HG02938 (cell line): ENCODE data around the gene SKAP1.
"Not testable (repeated sequence)": the region's sequence is repeated elsewhere in the genome, so short reads cannot be mapped to it uniquely, and the experiment has no call there.

ENCODE experiments used
- ATAC-seq: cut with Tn5 transposase; IDR thresholded peaks from one replicate; pipeline ENCODE4 v1.9.1; 2021; ENCODE audit warnings: mild to moderate bottlenecking, moderate library complexity; ENCODE audit not compliant: unreplicated experiment

SKAP1 gene

DNA sequence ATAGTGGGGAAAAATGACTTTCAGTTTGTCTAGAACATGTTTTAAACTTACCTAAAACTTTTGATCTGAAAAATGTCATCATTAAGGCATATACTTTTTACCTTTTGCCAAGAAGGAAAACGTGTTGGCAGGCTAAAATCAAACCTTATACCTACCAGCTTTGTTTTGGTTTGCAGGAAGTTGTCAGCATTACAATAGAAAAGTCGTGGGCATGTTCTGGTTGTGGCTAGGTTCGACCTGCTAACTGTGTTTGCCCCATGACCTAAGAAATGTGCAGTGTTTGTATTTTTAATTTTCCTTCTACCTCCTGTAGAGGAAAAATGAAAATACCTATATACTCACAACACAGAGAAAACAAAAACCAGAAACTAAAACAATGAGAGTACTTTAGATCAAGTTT, 13.0 kb downstream of the SKAP1 start:
- no peak for ATAC-seq

DNA sequence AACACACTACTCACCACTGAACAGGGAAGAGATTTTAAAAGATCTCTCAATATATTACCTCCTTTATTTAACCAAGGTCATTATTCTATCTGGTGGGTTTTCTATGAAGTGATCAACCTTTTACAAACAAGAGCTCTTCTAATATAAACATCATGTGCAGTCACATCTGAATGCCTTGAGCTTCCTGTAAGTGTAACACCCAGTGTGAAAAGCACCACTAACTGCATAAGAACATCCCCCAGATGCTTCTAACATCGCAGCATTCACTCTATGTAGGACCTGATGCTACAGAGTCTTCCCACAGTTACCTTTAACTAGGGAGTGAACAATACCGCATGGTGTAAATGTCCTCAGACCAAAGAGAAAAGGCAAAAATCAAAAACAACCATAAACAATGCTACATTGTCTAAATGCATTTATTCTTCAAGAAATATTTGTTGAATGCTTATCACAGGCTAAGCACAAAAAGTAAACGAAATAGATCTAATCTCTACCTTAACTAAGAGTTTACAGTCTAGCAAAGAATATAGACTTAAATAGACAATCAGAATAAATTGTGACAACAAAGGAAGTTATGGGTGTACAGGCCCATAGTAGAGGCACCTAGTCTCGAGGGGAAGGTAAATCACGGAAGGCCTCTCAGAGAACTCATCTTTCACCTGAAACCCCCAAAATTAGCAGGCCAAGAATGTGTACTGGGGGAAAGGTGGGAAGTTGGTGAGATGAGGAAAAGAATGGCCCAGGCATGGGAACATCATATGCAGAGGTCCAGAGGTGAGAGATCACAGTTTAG, 16.2 kb downstream of the SKAP1 start:
- ATAC-seq = no peak

DNA sequence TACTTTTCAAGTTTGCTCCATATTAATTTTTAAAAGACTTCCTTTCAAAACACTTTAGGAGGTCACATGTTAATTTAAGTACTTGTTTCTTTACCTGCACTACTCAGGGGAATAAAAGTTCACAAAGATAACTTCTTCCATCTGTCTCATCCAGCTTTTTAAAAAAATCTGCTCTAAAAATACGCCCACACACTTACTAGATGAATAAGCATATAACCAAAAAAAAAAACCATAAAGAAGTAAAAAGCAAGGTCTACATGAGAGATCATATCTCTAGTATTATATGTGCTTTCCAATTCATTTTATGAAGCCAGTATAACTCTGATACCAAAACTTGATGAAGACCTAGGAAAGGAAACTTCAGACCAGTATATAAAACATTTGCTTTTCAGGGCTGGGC, 17.2 kb downstream of the SKAP1 start:
- ATAC-seq = no peak

DNA sequence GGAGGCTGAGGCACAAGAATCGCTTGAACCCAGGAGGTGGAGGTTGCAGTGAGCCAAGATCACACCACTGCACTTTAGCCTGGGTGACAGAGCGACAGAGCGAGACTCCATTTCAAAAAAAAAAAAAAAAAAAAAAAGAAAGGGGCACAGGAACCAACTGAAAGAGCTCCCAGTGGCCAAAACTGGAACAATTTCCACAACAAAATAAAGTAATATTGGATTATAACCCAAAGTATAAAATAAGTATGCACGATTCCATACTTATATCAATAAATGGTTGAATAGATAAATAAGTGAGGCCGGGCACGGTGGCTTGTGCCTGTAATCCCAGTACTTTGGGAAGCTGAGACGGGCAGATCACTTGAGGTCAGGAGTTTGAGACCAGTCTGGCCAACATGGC, 19.2 kb downstream of the SKAP1 start:
- not testable (repeated sequence) for ATAC-seq

DNA sequence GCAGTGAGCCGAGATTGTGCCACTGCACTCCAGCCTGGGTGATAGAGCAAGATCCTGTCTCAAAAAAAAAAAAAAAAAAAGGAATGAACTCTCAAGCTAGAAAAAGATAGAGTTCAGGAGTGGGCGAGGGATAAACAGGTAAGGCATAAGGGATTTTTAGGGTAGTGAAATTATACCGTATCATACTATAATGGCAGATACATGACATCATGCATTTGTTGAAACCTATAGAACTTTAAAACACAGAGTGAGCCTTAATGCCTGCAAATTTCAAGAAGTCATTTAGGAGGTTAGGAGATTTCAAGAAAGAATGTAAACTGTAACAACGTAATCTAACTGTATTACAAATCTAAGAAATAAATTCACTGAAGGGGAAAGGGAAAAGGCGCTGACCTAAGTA, 20.4 kb downstream of the SKAP1 start:
- ATAC-seq = no peak

DNA sequence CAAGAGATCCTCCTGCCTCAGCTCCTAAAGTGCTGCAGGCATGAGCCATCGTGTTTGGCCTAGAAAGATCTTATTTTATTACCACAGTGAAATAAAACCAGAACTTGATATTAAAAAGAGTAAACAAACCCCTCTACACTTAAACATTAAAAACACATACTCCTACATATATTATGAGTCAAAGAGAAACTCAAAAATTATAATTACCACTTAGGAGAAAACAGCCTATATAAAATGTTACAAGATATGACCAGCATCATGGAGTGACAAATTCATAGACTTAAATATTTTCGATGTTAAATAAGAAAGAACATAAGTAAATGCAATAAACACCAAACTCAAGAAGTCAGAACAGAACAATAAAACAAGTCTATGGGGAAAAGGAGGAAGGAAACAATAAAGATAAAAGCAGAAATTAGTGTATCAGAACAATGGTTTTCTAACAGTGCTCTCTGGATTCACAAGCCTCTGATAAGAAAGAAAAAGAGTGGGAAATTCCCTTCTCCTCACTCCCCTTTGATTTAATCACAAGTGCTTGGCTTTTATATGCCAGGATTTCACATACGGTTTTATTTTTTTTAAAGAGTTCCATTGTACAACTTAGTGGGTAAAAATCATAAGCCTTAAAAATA, 23.0 kb downstream of the SKAP1 start:
- no peak for ATAC-seq

DNA sequence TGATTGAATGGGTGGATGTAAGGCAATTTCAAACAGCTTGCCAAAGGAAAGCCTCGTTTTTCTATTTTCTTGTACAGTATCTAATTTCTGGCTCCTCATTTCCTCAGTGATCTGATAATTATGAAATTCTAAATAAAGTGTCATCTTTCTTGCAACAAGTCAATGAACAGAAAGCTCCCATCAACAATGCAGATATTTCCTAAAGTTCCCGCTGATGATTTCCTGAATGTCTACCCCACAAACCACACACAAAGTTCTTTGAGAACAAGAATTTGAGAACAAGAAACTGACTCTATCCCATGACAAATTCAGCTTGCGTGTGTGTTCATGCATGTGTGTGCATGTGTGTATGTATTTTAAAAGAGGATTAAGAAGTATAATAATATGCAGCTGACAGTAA, 35.2 kb downstream of the SKAP1 start:
- no peak for ATAC-seq

DNA sequence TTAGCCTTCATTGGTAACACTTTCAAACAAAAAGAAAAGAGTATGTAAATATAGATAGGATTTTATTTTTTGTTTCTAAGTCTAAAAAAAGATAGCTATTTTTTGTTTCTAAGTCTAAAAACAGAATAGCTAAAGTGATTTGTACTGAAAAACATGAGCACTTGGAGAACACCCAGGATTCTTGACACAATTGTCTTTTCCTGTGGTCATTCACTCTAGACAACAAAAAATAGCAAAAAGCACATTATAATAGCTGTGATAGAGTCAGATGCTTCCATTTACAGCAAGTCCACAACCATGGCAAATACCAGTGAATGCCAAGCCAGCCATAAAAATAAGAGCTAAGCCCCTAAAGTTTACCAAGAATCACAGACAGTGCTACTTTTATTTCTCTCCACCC, 36.7 kb downstream of the SKAP1 start:
- no peak for ATAC-seq

DNA sequence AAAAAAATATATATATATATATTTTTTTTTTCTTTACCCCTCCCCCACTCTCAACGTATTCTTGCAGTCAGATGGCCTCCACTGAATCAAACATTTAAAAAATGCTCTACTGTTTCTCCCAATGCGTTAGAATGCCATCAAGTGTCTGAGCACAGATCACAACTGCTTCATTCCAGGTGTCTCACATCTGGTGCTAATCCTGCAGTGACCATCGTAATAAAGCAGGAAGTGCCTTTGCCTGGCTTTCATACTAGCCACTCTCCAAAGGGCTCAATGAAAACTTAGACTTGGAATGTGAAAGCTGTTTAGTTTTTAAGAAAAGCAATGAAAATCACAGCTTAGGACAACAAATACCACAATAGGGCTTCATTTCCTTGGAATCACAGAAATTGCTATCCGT, 37.2 kb downstream of the SKAP1 start:
- no peak for ATAC-seq

DNA sequence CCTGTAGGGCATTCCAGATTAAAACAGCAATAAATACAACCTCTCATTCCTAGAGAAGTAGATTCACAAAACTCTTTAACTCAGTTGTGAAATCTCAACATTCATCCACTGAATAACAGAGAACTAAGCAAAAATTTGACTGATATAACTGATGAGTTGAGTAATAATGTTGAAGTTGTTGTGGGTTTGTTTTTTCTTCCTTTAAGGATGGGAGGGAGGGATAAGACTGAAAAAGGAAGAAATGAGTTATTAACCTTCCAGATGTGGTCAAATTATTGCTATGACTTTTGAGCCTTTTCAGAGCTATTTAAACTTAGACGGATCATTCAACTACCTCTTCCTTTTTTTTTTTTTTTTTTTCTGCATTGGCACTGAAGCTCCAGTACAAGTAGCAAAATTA, 38.6 kb downstream of the SKAP1 start:
- no peak for ATAC-seq

DNA sequence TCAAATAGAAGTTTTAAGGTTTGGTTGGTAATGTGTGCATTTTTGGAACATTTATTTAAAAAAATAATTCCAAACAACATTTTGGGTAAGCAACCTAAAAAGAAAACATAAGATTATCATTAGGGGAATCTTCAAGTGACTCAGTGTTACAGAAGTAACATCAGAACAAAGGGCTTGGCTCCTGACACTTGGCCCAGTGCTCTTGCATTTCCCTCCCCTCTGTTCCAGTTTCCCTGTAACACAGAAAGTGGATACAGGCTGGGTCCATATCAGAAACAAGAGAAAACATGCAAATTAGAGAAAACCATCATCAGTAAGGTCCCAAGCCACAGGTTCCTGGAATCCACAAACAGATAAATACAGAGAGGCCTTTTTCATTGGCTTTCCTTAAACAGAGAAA, 40.1 kb downstream of the SKAP1 start:
- ATAC-seq = no peak

DNA sequence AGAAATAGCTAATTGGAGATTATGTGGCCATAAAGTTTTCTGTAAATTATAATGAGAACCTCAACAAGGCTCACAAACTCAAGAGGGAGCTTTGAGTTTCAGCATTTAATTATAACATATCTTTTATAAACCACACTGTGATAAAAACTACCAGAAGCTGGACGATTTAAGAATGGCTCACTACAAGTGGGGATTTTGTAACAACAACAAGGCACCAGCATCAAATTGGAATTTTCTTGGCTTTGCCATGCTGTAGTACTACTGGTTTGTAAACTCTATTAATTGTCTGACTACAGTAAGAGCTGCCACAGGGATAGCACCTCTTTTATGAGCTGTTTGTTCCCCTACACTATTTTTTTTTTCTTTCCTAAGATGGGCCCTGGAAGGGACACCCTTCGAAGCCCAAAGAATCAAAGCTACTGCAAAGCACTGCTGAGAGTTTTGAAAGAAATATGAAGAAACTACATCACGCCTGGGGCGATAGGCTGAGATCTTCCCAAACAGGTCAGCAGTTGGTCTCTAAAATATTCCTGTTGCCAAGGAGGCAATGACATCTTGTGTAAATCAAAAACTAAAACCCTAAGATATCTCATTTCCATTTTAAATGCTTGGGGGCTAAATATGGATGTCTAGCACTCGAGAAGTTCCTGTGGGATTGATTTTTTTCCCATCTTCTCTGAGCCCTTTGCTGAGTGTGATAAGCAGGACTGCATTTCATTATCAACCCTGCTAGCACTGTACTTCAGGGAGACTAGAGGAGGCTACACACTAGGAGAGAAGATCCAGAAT, 40.9 kb downstream of the SKAP1 start:
- ATAC-seq = no peak

DNA sequence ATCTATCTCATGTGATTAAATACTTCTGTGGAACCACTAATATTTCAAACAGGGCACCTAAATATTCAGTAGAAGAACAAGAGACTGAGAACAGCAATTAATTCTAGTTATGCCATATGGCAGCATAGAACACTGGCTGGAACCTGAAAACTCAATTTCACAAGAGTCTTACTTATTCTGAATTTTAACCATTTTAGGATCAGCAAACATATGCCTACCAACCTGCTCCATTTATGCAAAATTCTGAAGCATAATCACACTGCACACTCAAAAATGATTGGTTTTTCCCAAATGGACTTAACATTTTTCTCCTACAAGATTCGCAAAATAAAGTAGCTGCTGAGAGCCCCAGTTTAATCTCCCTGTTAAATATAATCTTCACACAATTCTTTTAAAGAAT, 43.2 kb downstream of the SKAP1 start:
- ATAC-seq = no peak

DNA sequence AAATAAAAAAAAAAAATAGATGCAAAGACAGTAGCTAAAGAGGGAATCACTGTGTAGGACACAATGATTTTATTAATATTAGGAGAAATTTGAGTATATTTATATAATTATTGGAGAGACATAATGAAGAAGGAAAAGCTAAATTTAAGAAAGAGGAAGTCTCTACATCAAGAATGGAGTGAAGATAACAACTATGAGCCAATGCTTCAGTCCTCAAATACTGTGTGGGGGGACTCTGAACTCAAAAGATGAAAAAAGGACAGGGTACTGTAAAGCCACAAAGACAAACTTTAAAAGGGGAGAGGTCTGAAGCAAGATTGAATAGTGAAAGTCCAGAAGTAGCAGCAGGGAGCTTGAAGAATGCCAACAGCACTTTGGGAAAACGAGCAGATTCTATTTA, 44.7 kb downstream of the SKAP1 start:
- ATAC-seq = no peak

DNA sequence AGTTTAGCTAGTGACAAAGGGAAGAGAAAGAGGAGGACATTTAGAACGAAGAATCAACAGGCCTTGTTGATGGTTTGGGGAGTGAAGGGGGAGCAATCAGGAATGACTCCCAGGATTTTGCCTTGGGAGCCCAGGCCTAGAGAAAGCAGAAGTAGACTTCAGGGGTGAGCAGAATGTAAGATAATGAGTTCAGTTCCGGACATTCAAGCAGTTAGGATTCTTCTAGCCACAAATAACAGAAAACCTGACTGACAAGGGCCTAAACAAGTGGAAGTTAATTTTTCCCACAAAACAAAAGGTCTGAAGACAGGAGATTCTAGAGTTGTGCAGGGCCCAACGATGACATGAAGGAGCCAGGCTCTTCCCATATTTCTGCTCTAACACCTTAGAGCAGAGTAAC, 45.9 kb downstream of the SKAP1 start:
- ATAC-seq = no peak

DNA sequence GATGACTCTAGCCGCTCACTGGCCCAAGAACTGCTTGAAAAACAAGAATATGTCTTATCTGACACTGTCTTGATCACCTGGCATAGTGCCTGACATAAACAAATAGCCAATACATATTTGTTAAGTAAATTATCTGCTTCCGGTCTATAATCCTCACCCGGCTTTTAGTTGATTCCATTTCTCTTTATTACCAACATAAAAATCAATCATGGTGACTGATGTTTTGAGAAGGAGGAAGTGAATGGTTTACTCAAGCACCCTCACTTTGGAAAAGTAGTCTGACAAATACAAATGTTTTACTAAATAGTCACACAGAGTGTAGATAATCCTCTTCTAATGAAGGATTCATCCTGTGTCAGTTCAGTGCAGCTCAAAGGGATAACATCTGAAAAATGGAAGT, 47.0 kb downstream of the SKAP1 start:
- ATAC-seq = no peak

DNA sequence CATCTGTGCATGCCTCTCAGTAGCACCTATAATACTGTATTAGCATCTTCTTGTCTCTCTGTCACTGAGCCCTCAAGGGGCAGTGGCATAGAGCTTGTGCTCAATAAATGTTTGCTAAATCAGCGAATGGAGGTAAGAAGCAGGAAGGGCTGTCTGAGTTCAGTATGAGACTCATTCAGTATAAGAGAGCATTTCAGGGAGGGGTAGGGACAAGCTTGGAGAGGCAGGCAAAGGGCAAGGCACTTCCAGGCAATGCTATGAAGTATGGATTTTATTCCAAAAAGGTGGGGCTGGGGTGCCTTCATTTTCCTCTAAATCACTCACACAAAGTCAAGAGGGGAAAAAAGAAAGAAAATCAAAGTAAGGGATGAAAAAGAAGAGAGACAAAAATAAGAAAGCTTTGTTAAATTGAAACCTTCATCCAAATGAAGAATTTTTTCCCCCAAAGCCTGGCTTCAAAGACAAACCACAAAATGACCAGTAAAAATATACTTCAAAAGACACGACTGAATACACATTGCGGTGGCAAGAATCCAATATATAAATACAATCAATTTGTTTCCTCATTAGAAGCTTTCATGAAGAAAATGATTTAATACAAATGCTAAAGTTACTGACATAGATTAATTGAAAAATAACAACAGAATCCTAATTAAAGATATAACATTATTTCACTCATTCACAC, 51.2 kb downstream of the SKAP1 start:
- ATAC-seq = no peak

DNA sequence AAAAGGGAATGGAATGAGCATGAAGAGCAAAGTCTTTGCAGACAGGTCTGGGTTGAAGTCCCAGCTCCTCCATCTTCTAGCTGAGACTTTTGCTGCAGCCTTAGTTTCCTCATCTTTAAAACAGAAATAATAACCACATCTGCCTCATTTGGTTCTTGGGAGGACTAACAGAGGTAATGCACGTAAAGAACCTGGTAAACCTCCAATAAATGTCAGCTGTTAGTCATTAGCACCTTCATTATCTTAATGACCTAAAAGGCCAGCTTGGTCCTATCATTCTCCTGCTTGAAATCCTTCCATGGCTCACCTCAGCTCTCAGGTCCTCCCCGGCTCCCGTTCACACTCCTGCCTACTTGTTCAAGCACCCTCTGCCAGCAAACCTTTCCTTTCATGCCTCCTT, 51.8 kb downstream of the SKAP1 start:
- ATAC-seq = no peak

DNA sequence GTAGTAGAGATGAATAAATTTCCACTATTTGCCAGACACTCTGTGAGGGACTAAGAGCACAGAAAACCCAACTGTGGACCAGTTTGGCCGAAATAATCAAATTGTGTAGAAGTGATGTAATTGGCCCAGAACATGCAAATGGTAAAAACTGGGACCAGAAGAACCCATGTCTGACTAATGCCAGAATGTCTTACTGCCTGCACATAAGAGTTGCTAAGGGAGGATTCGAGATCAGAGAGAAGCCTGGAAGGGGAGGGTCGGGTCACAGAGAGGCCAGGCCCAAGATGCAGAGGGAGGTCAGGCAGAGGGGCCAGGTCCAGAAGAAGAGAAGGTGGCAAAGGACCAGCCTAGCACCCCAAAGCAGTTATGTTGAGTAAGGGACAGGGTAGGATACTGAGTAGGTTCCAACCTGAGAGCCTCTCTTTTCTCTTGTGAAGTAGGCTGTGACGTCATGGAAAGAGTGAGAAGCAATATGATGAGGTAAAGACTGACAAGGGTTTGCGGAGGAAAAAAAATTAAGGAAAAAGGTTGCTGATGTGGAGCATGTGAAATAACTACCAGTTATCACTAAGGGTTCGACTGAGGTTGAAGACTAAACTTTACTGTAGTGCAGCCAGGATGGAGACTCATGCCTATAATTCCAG, 53.2 kb downstream of the SKAP1 start:
- no peak for ATAC-seq

DNA sequence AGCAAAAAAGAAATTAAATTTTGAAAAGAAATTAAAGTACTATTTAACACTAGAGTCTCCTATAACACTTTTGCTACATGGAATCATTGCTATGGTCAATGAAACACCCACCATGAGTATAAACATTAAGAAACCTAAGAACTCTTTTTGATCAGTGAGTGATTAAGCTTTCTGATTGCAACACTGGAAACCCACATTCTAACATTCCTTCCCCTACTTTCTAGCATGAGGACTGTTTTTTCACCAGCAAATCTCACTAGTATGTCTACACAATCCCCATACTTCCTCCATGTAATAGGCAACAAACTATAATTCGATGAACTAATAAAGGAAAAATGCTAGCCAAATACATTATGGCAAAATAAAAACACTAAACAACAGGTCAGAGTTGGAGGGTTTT, 54.7 kb downstream of the SKAP1 start:
- ATAC-seq = no peak

DNA sequence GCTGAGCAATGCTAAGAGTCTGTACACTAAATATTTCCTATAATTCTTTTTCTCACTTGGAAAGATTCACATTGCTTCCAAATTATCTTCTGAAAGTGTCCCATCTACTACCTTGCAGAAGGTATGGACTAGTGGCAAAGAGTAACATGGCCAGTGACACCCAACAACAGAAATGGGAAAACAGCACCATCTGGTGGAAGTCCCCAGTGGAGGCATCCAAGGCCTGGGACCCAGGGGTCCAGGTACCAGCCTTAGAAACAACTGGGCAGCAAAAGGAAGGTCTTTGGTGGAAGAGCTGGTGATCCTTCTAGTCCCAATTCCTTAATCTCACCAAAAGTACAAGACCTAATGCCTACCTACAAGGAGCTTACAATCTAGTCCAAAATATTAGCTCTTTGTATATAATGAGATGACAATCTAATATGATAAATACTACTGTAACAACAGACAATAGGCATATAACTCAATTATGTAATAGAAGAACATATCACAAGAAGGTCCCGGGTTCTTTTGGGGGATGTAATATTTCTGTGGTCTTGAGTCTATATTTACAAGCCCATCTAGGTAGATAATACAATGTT, 55.3 kb downstream of the SKAP1 start:
- no peak for ATAC-seq
